ENCODE results near the gene MCC. TPM values are rescaled to one million over a fixed set of nuclear protein-coding genes. Genes with fewer than 3 reads are reported as not detected.

Gene MCC
- total RNA-seq, 3 donors from 2014 or later (not counting 1 experiment from before 2014, with no cell fraction given) = 0.68 to 1.8 (median 1.4) TPM

DNA sequence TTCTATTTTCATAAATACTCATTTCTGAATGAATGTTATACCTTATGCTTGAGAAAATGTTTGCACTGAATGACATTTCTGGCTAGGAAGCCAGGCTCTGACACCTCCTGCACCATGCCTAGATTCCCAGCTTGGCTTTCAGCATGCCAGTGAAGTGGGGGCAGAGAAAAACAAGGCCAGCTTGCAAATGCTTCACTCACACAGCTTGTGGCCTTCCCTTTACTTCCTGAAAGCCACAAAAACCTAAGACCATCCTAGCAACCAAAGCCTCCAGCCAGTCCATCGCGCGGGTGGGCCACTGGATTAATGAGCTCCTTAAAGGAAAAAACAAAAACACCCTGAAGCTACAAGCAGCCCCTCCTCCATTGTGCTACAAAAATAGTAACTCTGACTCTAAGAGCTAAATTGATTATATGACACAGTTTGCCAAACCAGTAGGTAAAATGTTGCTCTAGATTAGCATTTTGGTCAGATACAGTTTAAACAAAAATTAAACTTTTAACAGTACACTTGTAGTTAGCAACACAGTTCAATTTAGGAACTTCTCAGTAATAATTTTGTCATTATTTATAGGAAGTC is 213.3 kb downstream of the MCC start:
- WGBS (ENCODE audit: insufficient coverage) = 97% methylated on average over 3 of the region's 3 CpGs
- intact Hi-C loops (cut with micrococcal nuclease) = no loop called here
- H3K36me3 Mint-ChIP-seq = no peaks in the 10 kb centered on the region
- peaks cover 0 to 5% of the 10 kb centered on the region in 2 donors for H3K27me3 Mint-ChIP-seq (ENCODE audit: low read depth in 2 of 2)
- Histone ChIP-seq H3K36me3 (ENCODE audit: control insufficient read depth, insufficient read depth, low read length) (no peaks in the 10 kb centered on the region), H3K27me3 (ENCODE audit: control insufficient read depth, insufficient read depth, low read length) (no peaks in the 10 kb centered on the region), H3K27ac (ENCODE audit: low read length) (no peak overlapping the region), H3K4me3 (ENCODE audit: low read length) (no peak overlapping the region), H3K9me3 (ENCODE audit: control insufficient read depth, insufficient read depth, low read length) (no peaks in the 10 kb centered on the region), H3K4me1 (ENCODE audit: control insufficient read depth, insufficient read depth, low read length) (no peaks in the 10 kb centered on the region)
- H3K27ac Mint-ChIP-seq = no peak overlapping the region
- no peaks in the 10 kb centered on the region for H3K9me3 Mint-ChIP-seq
- H3K4me3 Mint-ChIP-seq = no peak overlapping the region
- TF ChIP-seq, protein P1, sequence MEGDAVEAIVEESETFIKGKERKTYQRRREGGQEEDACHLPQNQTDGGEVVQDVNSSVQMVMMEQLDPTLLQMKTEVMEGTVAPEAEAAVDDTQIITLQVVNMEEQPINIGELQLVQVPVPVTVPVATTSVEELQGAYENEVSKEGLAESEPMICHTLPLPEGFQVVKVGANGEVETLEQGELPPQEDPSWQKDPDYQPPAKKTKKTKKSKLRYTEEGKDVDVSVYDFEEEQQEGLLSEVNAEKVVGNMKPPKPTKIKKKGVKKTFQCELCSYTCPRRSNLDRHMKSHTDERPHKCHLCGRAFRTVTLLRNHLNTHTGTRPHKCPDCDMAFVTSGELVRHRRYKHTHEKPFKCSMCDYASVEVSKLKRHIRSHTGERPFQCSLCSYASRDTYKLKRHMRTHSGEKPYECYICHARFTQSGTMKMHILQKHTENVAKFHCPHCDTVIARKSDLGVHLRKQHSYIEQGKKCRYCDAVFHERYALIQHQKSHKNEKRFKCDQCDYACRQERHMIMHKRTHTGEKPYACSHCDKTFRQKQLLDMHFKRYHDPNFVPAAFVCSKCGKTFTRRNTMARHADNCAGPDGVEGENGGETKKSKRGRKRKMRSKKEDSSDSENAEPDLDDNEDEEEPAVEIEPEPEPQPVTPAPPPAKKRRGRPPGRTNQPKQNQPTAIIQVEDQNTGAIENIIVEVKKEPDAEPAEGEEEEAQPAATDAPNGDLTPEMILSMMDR (IDR thresholded peaks at IDR 0.05) = no peak
- H3K4me1 Mint-ChIP-seq = peaks cover 6% of the 10 kb centered on the region in 2 donors
- ATAC-seq (no peak), DNase-seq (no peak)

DNA sequence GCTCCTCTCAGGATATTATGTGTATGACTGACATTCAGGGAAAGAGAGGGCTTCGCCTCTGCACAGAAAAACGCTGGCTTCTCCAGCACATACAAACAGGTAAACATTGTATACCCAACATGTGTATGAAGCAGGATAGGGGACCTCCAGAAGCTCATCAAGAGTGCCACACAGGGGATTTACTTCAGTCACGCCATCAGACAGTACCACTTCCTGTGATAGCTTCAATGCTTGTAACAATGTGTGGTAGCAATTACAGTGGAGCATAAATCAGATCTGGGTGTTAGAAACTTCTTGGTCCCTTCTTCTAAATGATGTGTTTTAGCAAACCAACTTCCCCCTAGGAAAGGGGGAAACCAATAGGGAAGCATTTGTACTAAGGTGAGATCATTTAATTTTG is 214.3 kb downstream of the MCC start:
- Mint-ChIP-seq H3K4me3 (no peak overlapping the region), H3K36me3 (no peaks in the 10 kb centered on the region), H3K9me3 (no peaks in the 10 kb centered on the region), H3K4me1 (peaks cover 6% of the 10 kb centered on the region in 2 donors), H3K27ac (no peak overlapping the region), H3K27me3 (ENCODE audit: low read depth in 2 of 2) (peaks cover 0 to 5% of the 10 kb centered on the region in 2 donors)
- no peaks in the 10 kb centered on the region for H3K36me3 ChIP-seq (ENCODE audit: control insufficient read depth, insufficient read depth, low read length)
- TF ChIP-seq, protein P1 (IDR thresholded peaks at IDR 0.05) = no peak
- DNase-seq (peak in 1 of 2 donors; percentile 51), ATAC-seq (peak; percentile 64 to 90 (median 80))
- no peaks in the 10 kb centered on the region for H3K27me3 ChIP-seq (ENCODE audit: control insufficient read depth, insufficient read depth, low read length)
- intact Hi-C loops (cut with micrococcal nuclease) = no loop called here
- no peak overlapping the region for H3K4me3 ChIP-seq (ENCODE audit: low read length)
- H3K27ac ChIP-seq (ENCODE audit: low read length) = no peak overlapping the region
- no peaks in the 10 kb centered on the region for H3K9me3 ChIP-seq (ENCODE audit: control insufficient read depth, insufficient read depth, low read length)
- 26% methylated on average over 2 of the region's 3 CpGs for WGBS (ENCODE audit: insufficient coverage)
- no peaks in the 10 kb centered on the region for H3K4me1 ChIP-seq (ENCODE audit: control insufficient read depth, insufficient read depth, low read length)

DNA sequence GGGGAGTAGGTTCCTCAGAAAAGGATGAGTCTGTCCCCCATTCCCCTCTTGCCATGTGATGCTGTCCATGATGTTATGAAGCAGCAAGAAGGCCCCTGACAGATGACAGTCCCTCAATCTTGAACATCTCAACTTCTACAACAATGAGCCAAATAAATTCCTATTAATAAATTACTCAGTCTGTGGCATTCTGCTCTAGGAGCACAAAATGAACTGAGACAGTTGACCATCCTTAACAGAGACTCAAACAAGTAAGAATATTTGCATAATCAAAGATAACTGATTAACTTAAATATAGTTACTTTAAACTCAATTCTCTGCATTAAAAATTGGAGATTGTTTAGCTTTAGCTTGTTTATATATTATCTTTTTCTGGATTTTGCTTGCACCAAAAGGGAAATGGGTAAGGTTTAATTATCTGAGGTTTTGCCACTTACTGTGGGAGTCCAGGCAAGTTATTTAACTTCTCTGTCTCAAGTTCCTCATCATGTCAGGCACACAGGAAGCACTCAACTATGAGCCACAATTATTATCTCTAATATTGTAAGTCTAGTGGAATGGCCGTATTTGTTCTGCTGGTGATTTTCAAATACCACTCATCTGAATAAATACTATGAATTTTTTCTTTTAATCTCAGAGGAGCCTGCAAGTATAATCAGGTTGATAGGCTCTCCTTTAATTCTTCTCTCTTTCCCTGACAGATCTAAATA is 216.4 kb downstream of the MCC start:
- Mint-ChIP-seq H3K27ac (no peak overlapping the region), H3K4me3 (no peak overlapping the region), H3K36me3 (no peaks in the 10 kb centered on the region), H3K9me3 (no peaks in the 10 kb centered on the region), H3K27me3 (ENCODE audit: low read depth in 2 of 2) (peaks cover 5 to 8% of the 10 kb centered on the region in 2 donors), H3K4me1 (peaks cover 6% of the 10 kb centered on the region in 2 donors)
- Histone ChIP-seq H3K4me3 (ENCODE audit: low read length) (no peak overlapping the region), H3K36me3 (ENCODE audit: control insufficient read depth, insufficient read depth, low read length) (no peaks in the 10 kb centered on the region), H3K27ac (ENCODE audit: low read length) (no peak overlapping the region), H3K27me3 (ENCODE audit: control insufficient read depth, insufficient read depth, low read length) (no peaks in the 10 kb centered on the region), H3K9me3 (ENCODE audit: control insufficient read depth, insufficient read depth, low read length) (no peaks in the 10 kb centered on the region), H3K4me1 (ENCODE audit: control insufficient read depth, insufficient read depth, low read length) (no peaks in the 10 kb centered on the region)
- no peak for DNase-seq
- TF ChIP-seq, protein P1 (IDR thresholded peaks at IDR 0.05) = no peak
- WGBS (ENCODE audit: insufficient coverage) = no CpG with 5 or more reads among the region's 1 CpG
- ATAC-seq = no peak
- intact Hi-C loops (cut with micrococcal nuclease) = no loop called here

Measured in natural killer cell (primary cell).